Activated CD8-positive, alpha-beta T cell treated with anti-CD3 and anti-CD28 coated beads for 36 hours (primary cell): ENCODE measurements around the gene ARPC2. TPM values are rescaled to one million over a fixed set of nuclear protein-coding genes. Genes with fewer than 3 reads are reported as not detected.
A peak's percentile ranks its signal among the peaks of the same experiment; 100 is the strongest.
"Not testable (repeated sequence)": the region's sequence is repeated elsewhere in the genome, so short reads cannot be mapped to it uniquely, and the experiment has no call there.

Source experiments
- ATAC-seq: fragments of 200-7000 bp; cut with Tn5 transposase; one replicate; pipeline ENCODE4 v1.10.0; 2021; ENCODE audit warnings: mild to moderate bottlenecking, moderate library complexity
- CTCF ChIA-PET: fragments of 350-600 bp; sonication (Branson Sonifier 250); formaldehyde crosslinking; loops from one replicate; lab custom pipeline; 2021; ENCODE audit warnings: antibody characterized with exemption; lab: Charles Lee
- POLR2A ChIA-PET: fragments of 350-600 bp; sonication (Branson Sonifier 250); formaldehyde crosslinking; loops from one replicate; lab custom pipeline; 2021; ENCODE audit warnings: antibody characterized with exemption; lab: Charles Lee
- DNase-seq: peaks from one replicate; pipeline ENCODE4 v3.0.0-alpha.2; 2020
- H3K27ac Mint-ChIP-seq: one replicate; pipeline ENCODE4 v1.8.0; 2021; ENCODE audit warnings: mild to moderate bottlenecking, mixed read lengths
- H3K27me3 Mint-ChIP-seq: one replicate; pipeline ENCODE4 v1.8.0; 2021; ENCODE audit warnings: mixed read lengths
- H3K36me3 Mint-ChIP-seq: one replicate; pipeline ENCODE4 v1.8.0; 2021; ENCODE audit warnings: low read depth, mixed read lengths
- H3K4me1 Mint-ChIP-seq: one replicate; pipeline ENCODE4 v1.8.0; 2021; ENCODE audit warnings: low read depth, mixed read lengths
- H3K4me3 Mint-ChIP-seq: one replicate; pipeline ENCODE4 v1.8.0; 2021; ENCODE audit warnings: mild to moderate bottlenecking, moderate library complexity, mixed read lengths
- H3K9me3 Mint-ChIP-seq: one replicate; pipeline ENCODE4 v1.8.0; 2021; ENCODE audit warnings: mixed read lengths
- CTCF ChIP-seq: fragments of 200-600 bp; IDR thresholded peaks from one replicate; pipeline ENCODE4 v1.8.0; 2022; ENCODE audit warnings: antibody characterized with exemption, mild to moderate bottlenecking
- intact Hi-C: fragments of 100-400 bp; cut with micrococcal nuclease; formaldehyde crosslinking; loops from one replicate; pipeline ENCODE4 v1.10.0; 2022
- total RNA-seq, 2 experiments: library from RNA; stranded (reverse); gene quantifications; one replicate each; pipeline ENCODE4 v1.2.3, GENCODE V29; 2021

The ARPC2 gene
- 100 to 1,000 TPM; 636 to 644 TPM for total RNA-seq

DNA sequence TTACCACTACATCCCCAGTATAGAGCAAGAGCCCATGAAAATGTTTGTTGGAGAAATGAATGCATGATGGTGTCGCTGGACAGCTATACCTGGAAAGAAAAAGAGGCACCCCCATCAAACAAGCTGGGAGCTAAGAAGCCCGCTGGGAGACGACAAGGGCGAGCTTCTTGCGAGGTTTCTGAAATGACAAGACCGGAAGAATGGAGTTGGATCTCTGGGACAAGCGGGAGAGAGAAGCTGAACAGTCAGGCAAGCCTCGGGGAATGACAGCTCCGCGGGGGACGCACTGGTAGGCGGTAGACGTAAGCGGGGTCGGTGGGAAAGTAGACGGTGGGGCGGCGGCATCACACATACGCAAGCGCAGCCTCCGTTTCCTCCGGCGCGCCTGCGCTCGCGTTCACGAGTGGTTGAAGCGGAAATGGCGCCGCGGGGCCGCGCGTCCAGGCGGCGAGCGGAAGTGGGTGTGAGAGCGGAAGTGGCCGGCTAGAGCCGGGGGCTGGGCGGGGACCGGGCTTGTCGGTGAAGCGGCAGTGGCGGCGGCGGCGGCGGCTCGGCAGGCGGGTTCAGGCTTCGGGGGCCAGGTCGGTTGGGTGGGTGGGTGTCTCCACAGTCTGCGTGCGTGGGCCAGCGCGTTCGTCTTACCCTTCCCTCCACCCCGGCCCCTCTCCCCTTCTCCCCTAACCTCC lies at the start of gene ARPC2:
ARPC2 (plus strand) TSS at position 516 of the 686 bp plus-strand sequence. CDS start 282 bp downstream, outside the sequence.
- H3K27ac Mint-ChIP-seq, result peak within 1 kb of the TSS; percentile 97
- intact Hi-C loops, result loop anchor here (5.0 kb wide), 1 partner anchor 180 kb away; the partner anchor contains the start of gene CTDSP1
- no peaks in the 10 kb centered on the region for H3K9me3 Mint-ChIP-seq
- no peaks in the 10 kb centered on the region for H3K27me3 Mint-ChIP-seq
- ATAC-seq (peak; percentile 69), DNase-seq (peak; percentile 96)
- CTCF ChIA-PET, result interaction anchor here (0.6 to 1.9 kb wide), 5 partner anchors 8 to 56 kb away, joined by 3 to 5 read pairs (median 4); no protein-coding TSS in a partner anchor
- POLR2A ChIA-PET, result interaction anchor here (0.9 to 5.0 kb wide), 10 partner anchors 12 to 70 kb away, joined by 3 to 37 read pairs (median 3); partner anchors contain the start of genes AAMP and PNKD
- H3K36me3 Mint-ChIP-seq, result peaks cover 47% of the 10 kb centered on the region
- peak within 1 kb of the TSS; percentile 93 for H3K4me3 Mint-ChIP-seq
- no peak for TF ChIP-seq CTCF
- peaks cover 24% of the 10 kb centered on the region for H3K4me1 Mint-ChIP-seq

- DNase-seq (no peak), ATAC-seq (no peak)
- intact Hi-C loops, result no loop called here
- Mint-ChIP-seq H3K9me3 (no peaks in the 10 kb centered on the region), H3K27me3 (peaks cover 2% of the 10 kb centered on the region), H3K4me1 (peaks cover 19% of the 10 kb centered on the region), H3K27ac (no peak overlapping the region), H3K4me3 (no peak overlapping the region), H3K36me3 (no peaks in the 10 kb centered on the region)
- TF ChIP-seq CTCF, result no peak
- ChIA-PET POLR2A (interaction anchor here (1.3 to 1.7 kb wide), 3 partner anchors 88 to 119 kb away, joined by 3 to 4 read pairs (median 3); partner anchors contain the start of gene PNKD), CTCF (interaction anchor here (0.7 to 3.6 kb wide), 17 partner anchors 8 to 105 kb away, joined by 3 to 23 read pairs (median 6); partner anchors contain the start of genes AAMP and PNKD)
These were observed 49.0 kb upstream of the ARPC2 start for GRCh38 chr2:218168016-218168415.

DNA sequence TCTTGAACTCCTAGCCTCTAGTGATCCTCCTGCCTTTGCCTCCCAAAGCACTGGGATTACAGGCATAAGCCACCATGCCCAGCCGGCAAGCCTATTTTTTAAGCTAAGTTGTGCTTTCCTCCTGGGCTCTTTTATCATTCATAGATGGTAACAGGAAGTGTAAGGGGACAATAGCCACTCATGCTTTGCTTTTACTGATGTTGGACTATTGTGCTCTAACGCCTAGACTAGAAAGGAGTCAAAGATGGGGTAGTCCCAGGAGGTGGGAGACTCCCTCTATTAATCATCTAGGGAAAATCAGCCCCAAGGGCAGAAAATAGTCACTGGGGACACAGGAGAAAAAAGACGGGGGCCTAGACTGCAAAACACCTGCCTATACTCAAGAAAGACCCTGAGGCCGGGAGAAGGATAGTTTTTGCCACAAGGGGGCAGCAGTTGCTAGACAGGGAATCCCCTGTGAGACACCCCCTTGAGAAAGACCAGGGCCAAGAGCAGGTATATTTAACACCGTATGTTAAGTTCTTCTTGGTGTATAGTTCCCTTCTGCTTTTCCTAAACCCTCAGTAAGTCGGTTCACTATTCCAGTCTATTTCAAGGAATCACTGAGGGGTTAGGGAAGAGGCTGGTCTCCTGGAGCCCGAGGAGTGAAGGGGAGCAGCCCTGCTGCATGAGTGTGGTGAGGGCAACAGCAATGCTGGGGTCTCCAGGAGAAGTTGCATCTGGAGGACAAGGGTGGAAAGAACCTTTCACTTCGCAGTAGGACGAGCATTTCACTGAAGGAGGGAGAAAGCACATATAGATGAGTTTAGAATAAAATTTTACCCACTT lies 48.1 kb upstream of the ARPC2 start:
- peak; percentile 76 for TF ChIP-seq CTCF
- Mint-ChIP-seq H3K4me3 (no peak overlapping the region), H3K4me1 (peaks cover 19% of the 10 kb centered on the region), H3K27ac (no peak overlapping the region), H3K27me3 (peaks cover 2% of the 10 kb centered on the region), H3K36me3 (no peaks in the 10 kb centered on the region), H3K9me3 (no peaks in the 10 kb centered on the region)
- ATAC-seq (peak; percentile 78), DNase-seq (peak; percentile 89)
- POLR2A ChIA-PET, result interaction anchor here (0.6 to 1.7 kb wide), 3 partner anchors 47 to 733 kb away, joined by 3 read pairs; no protein-coding TSS in a partner anchor
- intact Hi-C loops, result no loop called here
- CTCF ChIA-PET, result interaction anchor here (0.7 to 3.6 kb wide), 18 partner anchors 9 to 105 kb away, joined by 3 to 23 read pairs (median 5); partner anchors contain the start of genes AAMP and PNKD

DNA sequence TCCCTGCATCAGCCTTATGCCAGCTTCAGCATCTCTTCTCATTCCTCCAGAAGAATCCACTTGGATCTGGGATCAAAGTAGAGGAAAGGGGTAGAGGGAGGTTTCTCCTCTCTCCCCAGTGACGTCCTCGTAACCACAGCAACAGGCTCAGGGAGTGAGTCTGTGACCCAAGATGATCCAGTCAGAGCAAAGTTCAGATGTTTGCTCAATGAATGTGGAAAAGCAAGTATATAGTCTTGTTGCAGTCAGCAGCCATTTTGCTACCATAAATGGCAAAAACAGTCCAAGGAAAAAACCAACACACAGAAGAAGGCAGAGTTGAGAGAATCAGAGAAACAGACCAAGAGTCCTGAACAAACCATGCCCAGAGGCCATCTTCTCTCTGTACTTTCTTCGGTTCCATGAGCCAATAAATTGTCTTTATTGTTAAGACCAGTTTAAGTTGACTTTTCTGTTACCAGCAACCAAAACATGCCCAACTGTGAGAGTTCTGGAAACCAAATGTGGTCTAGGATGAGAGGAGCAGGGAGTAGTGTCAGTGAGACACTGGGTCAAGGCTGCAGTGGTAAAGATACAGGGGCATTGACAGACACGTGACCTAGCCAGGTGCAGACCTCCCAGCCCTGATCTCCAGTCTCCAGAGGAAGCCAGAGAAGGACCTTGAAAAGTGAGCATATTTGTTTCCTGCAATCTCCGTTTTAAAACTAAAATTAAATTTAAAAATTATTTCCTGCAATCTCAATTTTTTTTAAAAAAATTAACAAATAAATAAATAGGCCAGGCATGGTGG lies 47.0 kb upstream of the ARPC2 start:
- intact Hi-C loops, result no loop called here
- Mint-ChIP-seq H3K36me3 (no peaks in the 10 kb centered on the region), H3K9me3 (no peaks in the 10 kb centered on the region), H3K4me3 (no peak overlapping the region), H3K27ac (no peak overlapping the region), H3K4me1 (peaks cover 19% of the 10 kb centered on the region), H3K27me3 (peaks cover 2% of the 10 kb centered on the region)
- POLR2A ChIA-PET, result no interaction called here
- ATAC-seq (no peak), DNase-seq (no peak)
- CTCF ChIA-PET, result interaction anchor here (0.8 to 3.6 kb wide), 5 partner anchors 10 to 87 kb away, joined by 3 to 23 read pairs (median 3); no protein-coding TSS in a partner anchor
- TF ChIP-seq CTCF, result no peak

DNA sequence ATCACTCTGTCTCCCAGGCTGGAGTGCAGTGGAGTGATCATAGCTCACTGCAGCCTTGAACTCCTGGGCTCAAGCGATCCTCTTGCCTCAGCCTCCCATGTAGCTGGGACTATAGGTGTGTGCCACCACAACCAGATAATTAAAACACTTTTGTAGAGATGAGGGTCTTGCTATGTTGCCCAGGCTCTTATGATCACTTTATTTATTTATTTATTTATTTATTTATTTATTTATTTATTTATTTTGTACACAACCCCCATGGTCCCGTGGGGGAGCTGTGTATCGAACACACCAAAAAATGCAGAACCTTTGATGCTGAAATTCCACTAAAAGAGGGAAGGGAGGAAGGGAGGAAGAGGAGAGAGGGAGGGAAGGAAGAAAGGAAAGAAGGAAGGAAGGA lies 45.2 kb upstream of the ARPC2 start:
- H3K27ac Mint-ChIP-seq, POLR2A ChIA-PET, intact Hi-C loops, H3K36me3 Mint-ChIP-seq, H3K9me3 Mint-ChIP-seq, H3K27me3 Mint-ChIP-seq, DNase-seq, H3K4me3 Mint-ChIP-seq, ATAC-seq: not testable (repeated sequence)
- H3K4me1 Mint-ChIP-seq, result peaks cover 16% of the 10 kb centered on the region
- CTCF ChIA-PET, result interaction anchor here (0.6 to 1.6 kb wide), 5 partner anchors 9 to 1220 kb away, joined by 3 to 4 read pairs (median 3); no protein-coding TSS in a partner anchor
